Neuronal stem cell (in vitro differentiated cells): ENCODE measurements around the gene NAV2.

Experiments used
- DNase-seq: peaks from one replicate; pipeline ENCODE4 v3.0.0-alpha.2; 2013; ENCODE audit warnings: low spot score
- H2AFZ ChIP-seq: one replicate; pipeline ENCODE4 v1.6.1; 2013; ENCODE audit warnings: mild to moderate bottlenecking, low read length, inconsistent platforms
- H2AK5ac ChIP-seq: 2 replicates; pipeline ENCODE4 v1.6.1; 2013; ENCODE audit warnings: low read depth, mild to moderate bottlenecking, inconsistent platforms, low read length, moderate library complexity, mixed read lengths
- H2BK120ac ChIP-seq: 2 replicates; pipeline ENCODE4 v1.6.1; 2013; ENCODE audit warnings: low read depth, mild to moderate bottlenecking, inconsistent platforms, low read length, moderate library complexity, mixed read lengths
- H2BK12ac ChIP-seq: one replicate; pipeline ENCODE4 v1.6.1; 2013; ENCODE audit warnings: low read length, inconsistent platforms
- H2BK15ac ChIP-seq: 2 replicates; pipeline ENCODE4 v1.6.1; 2013; ENCODE audit warnings: mild to moderate bottlenecking, low read length, inconsistent platforms, mixed read lengths
- H2BK5ac ChIP-seq: one replicate; pipeline ENCODE4 v1.6.1; 2013; ENCODE audit warnings: inconsistent platforms, mild to moderate bottlenecking, low read length, moderate library complexity
- H3K14ac ChIP-seq: one replicate; pipeline ENCODE4 v1.6.1; 2013; ENCODE audit warnings: low read length, inconsistent platforms
- H3K18ac ChIP-seq: 2 replicates; pipeline ENCODE4 v1.6.1; 2013; ENCODE audit warnings: low read length, inconsistent platforms
- H3K23ac ChIP-seq: 2 replicates; pipeline ENCODE4 v1.6.1; 2013; ENCODE audit warnings: low read depth, mild to moderate bottlenecking, mixed read lengths, low read length, inconsistent platforms; ENCODE audit not compliant: poor library complexity
- H3K27ac ChIP-seq: replicated peaks from 3 replicates; pipeline ENCODE4 v1.5.1; 2013; ENCODE audit warnings: low read length, inconsistent platforms
- H3K27me3 ChIP-seq, 3 experiments: 2 replicates each; pipeline ENCODE4 v1.6.1; 2013; ENCODE audit warnings: low read length in 3 of 3, mild to moderate bottlenecking in 2 of 3, inconsistent platforms in 1 of 3, low read depth in 1 of 3, mixed read lengths in 1 of 3, moderate library complexity in 1 of 3; ENCODE audit not compliant: control insufficient read depth in 3 of 3, insufficient read depth in 3 of 3
- H3K36me3 ChIP-seq, 2 donors: replicated peaks in 1 of 2; 2 replicates each; pipeline ENCODE4 v1.6.1; 2013; ENCODE audit warnings: low read length in 2 of 2; ENCODE audit not compliant: control insufficient read depth in 2 of 2, insufficient read depth in 2 of 2
- H3K4ac ChIP-seq: 2 replicates; pipeline ENCODE4 v1.6.1; 2013; ENCODE audit warnings: inconsistent platforms, mild to moderate bottlenecking, low read length, moderate library complexity
- H3K4me1 ChIP-seq, 2 donors: 1 replicate in 1 of 2; 2 replicates in 1 of 2; pipeline ENCODE4 v1.6.1; 2013; ENCODE audit warnings: low read length in 2 of 2, low read depth in 1 of 2; ENCODE audit not compliant: control insufficient read depth in 2 of 2, insufficient read depth in 1 of 2
- H3K4me2 ChIP-seq: one replicate; pipeline ENCODE4 v1.6.1; 2013; ENCODE audit warnings: mild to moderate bottlenecking, low read length, inconsistent platforms; ENCODE audit not compliant: insufficient read depth, poor library complexity, severe bottlenecking
- H3K4me3 ChIP-seq, 2 donors: 2 replicates each; pipeline ENCODE4 v1.5.1; 2013; ENCODE audit warnings: low read length in 2 of 2, mild to moderate bottlenecking in 2 of 2, inconsistent platforms in 1 of 2, moderate library complexity in 1 of 2
- H3K79me1 ChIP-seq: one replicate; pipeline ENCODE4 v1.6.1; 2013; ENCODE audit warnings: low read depth, mild to moderate bottlenecking, inconsistent platforms, low read length, moderate library complexity
- H3K9ac ChIP-seq: one replicate; pipeline ENCODE4 v1.6.1; 2013; ENCODE audit warnings: mild to moderate bottlenecking, low read depth, low read length, inconsistent platforms; ENCODE audit not compliant: poor library complexity
- H3K9me3 ChIP-seq, 2 donors: replicated peaks in 1 of 2; 2 replicates each; pipeline versions ENCODE3 to v1.6.1; 2013; ENCODE audit warnings: low read length in 2 of 2, mild to moderate bottlenecking in 2 of 2, inconsistent platforms in 1 of 2, low read depth in 1 of 2, mixed read lengths in 1 of 2, moderate library complexity in 1 of 2; ENCODE audit not compliant: control insufficient read depth in 2 of 2, insufficient read depth in 1 of 2
- H4K8ac ChIP-seq: one replicate; pipeline ENCODE4 v1.6.1; 2013; ENCODE audit warnings: low read depth, mild to moderate bottlenecking, inconsistent platforms, low read length, moderate library complexity
- H4K91ac ChIP-seq: one replicate; pipeline ENCODE4 v1.6.1; 2013; ENCODE audit warnings: low read length, low read depth, mild to moderate bottlenecking, inconsistent platforms; ENCODE audit not compliant: poor library complexity
- WGBS, 2 donors: extraction: QIAGEN DNeasy Blood & Tissue Kit; methylation state at CpG; one replicate each; pipeline ENCODE4 v1.1.7; 2013; ENCODE audit warnings: missing lambda C conversion rate in 2 of 2, mixed read lengths in 1 of 2; ENCODE audit not compliant: insufficient read length in 2 of 2, insufficient replicate concordance in 1 of 2; ENCODE audit errors: extremely low coverage in 2 of 2; 5-methylcytosine and 5-hydroxymethylcytosine counted together

The NAV2 gene

GRCh38 chr11:19832086-19832750 lies 119.6 kb downstream of the NAV2 start:
- Histone ChIP-seq H3K36me3 (peaks cover 3 to 25% of the 10 kb centered on the region in 2 donors), H4K8ac (no peak overlapping the region), H3K27me3 (no peaks in the 10 kb centered on the region), H3K14ac (no peak overlapping the region), H3K27ac (peak overlapping the region; percentile 57), H3K18ac (peak overlapping the region; percentile 39), H2AFZ (peak overlapping the region; percentile 68), H2BK12ac (no peak overlapping the region), H2BK15ac (no peak overlapping the region), H2BK5ac (no peak overlapping the region), H4K91ac (no peak overlapping the region), H3K9ac (no peak overlapping the region), H3K4me1 (peaks cover 14 to 29% of the 10 kb centered on the region in 2 donors), H3K9me3 (peaks cover 5 to 13% of the 10 kb centered on the region in 2 donors), H2BK120ac (no peak overlapping the region), H2AK5ac (no peak overlapping the region), H3K23ac (no peak overlapping the region), H3K4ac (no peak overlapping the region), H3K4me2 (no peak overlapping the region), H3K79me1 (no peaks in the 10 kb centered on the region), H3K4me3 (no peak overlapping the region)
- no peak for DNase-seq
- no CpG with 5 or more reads among the region's 12 CpGs for WGBS, 2 donors

GRCh38 chr11:19832901-19833300 lies 120.3 kb downstream of the NAV2 start:
- Histone ChIP-seq H3K4me1 (peaks cover 12 to 27% of the 10 kb centered on the region in 2 donors), H3K18ac (peak overlapping the region; percentile 15), H2BK120ac (no peak overlapping the region), H3K27me3 (no peaks in the 10 kb centered on the region), H3K4me3 (no peak overlapping the region), H4K8ac (no peak overlapping the region), H3K79me1 (no peaks in the 10 kb centered on the region), H3K36me3 (peaks cover 3 to 27% of the 10 kb centered on the region in 2 donors), H4K91ac (no peak overlapping the region), H2AK5ac (no peak overlapping the region), H3K4ac (no peak overlapping the region), H3K4me2 (no peak overlapping the region), H3K14ac (no peak overlapping the region), H3K9me3 (peaks cover 5 to 13% of the 10 kb centered on the region in 2 donors), H3K27ac (no peak overlapping the region), H2BK15ac (no peak overlapping the region), H2BK12ac (no peak overlapping the region), H3K9ac (no peak overlapping the region), H2BK5ac (no peak overlapping the region), H2AFZ (no peak overlapping the region), H3K23ac (no peak overlapping the region)
- DNase-seq = no peak
- WGBS, 2 donors = no CpG with 5 or more reads among the region's 3 CpGs

- H3K36me3 ChIP-seq = peaks cover 3 to 27% of the 10 kb centered on the region in 2 donors
- no peak overlapping the region for H4K91ac ChIP-seq
- H3K27ac ChIP-seq = no peak overlapping the region
- no peak overlapping the region for H2AK5ac ChIP-seq
- no peak overlapping the region for H3K4me2 ChIP-seq
- no peak overlapping the region for H2AFZ ChIP-seq
- no peaks in the 10 kb centered on the region for H3K79me1 ChIP-seq
- H2BK120ac ChIP-seq = no peak overlapping the region
- H2BK12ac ChIP-seq = no peak overlapping the region
- H3K14ac ChIP-seq = no peak overlapping the region
- H4K8ac ChIP-seq = no peak overlapping the region
- no peak overlapping the region for H2BK5ac ChIP-seq
- H3K9me3 ChIP-seq = peaks cover 5 to 13% of the 10 kb centered on the region in 2 donors
- DNase-seq = no peak
- H3K18ac ChIP-seq = no peak overlapping the region
- H3K23ac ChIP-seq = no peak overlapping the region
- no peak overlapping the region for H2BK15ac ChIP-seq
- H3K4me1 ChIP-seq = peaks cover 10 to 18% of the 10 kb centered on the region in 2 donors
- H3K4me3 ChIP-seq = no peak overlapping the region
- no peak overlapping the region for H3K9ac ChIP-seq
- H3K27me3 ChIP-seq = no peaks in the 10 kb centered on the region
- no peak overlapping the region for H3K4ac ChIP-seq
Observed at GRCh38 chr11:19834771-19835170, 122.1 kb downstream of the NAV2 start.

- H3K4me2 ChIP-seq = no peak overlapping the region
- H3K9ac ChIP-seq = no peak overlapping the region
- no peaks in the 10 kb centered on the region for H3K27me3 ChIP-seq
- no peak overlapping the region for H3K23ac ChIP-seq
- H2AK5ac ChIP-seq = no peak overlapping the region
- no peaks in the 10 kb centered on the region for H3K79me1 ChIP-seq
- no peak overlapping the region for H2AFZ ChIP-seq
- no peak overlapping the region for H3K18ac ChIP-seq
- peaks cover 3 to 27% of the 10 kb centered on the region in 2 donors for H3K36me3 ChIP-seq
- H3K4ac ChIP-seq = no peak overlapping the region
- no peak overlapping the region for H2BK15ac ChIP-seq
- no peak overlapping the region for H3K14ac ChIP-seq
- no peak overlapping the region for H3K4me3 ChIP-seq
- no peak overlapping the region for H2BK5ac ChIP-seq
- H3K4me1 ChIP-seq = peaks cover 5 to 12% of the 10 kb centered on the region in 2 donors
- H4K91ac ChIP-seq = no peak overlapping the region
- no peak for DNase-seq
- H4K8ac ChIP-seq = no peak overlapping the region
- no peak overlapping the region for H2BK120ac ChIP-seq
- H3K9me3 ChIP-seq = peaks cover 5 to 13% of the 10 kb centered on the region in 2 donors
- H3K27ac ChIP-seq = no peak overlapping the region
- no CpG with 5 or more reads among the region's 2 CpGs for WGBS, 2 donors
- H2BK12ac ChIP-seq = no peak overlapping the region
Observed at GRCh38 chr11:19836666-19837065, 124.0 kb downstream of the NAV2 start.
